ENCODE measurements around the gene MACROH2A1.

MACROH2A1 gene

DNA sequence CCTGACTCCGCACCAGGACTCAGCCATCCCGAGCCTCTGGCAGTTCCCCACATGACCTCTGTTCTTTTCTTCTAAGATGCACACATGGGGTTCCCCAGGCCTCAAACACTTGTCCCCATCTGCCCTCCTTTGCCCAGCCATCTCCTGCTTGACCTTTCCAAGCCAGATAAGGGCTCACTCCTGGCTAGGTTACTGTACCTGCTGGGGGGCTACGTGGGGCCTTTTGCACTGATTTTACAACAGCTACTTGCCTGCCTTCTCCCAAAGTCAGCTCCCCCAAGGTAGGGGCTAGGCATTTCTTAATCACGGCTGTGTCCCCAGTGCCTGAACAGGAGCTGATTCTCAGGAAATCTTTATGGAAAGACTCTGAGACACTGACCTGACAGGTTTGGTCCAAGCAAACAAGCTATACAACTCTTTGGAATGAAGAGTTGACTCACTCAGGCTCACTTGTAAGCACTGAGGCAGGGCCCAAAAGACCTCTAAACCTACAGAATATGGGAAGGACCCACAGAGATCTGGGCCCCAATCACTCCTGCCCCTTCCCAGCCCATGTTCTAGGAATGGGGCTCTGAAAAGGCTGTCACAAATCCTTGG, 2.5 kb downstream of the MACROH2A1 start:
- no peak for DNase-seq

DNA sequence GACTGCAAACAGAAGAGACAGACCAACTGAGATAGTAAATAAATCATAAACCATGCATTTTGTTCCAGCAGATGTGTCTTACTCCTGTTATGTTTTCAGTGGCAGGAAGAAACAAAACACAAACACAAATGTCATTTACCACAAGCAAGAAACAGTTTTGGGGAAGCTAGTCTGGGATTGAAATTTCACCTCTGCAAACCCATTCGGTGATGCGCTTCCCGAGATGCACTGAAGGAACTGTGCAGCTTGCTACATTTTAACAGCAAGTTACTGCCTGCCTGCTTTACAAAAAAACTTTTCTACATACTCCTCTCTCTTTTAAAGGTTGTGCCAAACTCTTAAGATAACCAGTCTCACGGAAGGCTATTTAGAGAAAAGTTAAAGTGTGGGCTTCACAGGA, 3.2 kb downstream of the MACROH2A1 start:
- DNase-seq, result no peak

DNA sequence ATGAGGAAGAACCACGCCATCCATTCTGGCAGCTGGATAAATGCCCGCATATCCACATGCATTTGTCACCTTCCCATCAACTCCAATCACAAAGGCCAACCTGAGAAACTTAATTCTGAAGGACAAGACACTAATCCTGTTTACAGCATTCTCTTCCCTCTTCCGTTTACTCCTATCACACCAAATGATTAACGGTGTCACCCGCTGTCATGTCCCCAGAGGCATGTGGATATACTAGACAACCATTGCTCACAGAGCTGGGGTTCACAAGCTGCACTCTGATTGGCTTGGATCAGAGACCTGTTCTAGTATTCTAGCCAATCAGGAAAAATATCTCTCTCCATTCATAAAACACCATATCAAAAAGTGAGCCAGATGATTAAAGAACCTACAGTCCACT, 3.6 kb downstream of the MACROH2A1 start:
- DNase-seq, result no peak

DNA sequence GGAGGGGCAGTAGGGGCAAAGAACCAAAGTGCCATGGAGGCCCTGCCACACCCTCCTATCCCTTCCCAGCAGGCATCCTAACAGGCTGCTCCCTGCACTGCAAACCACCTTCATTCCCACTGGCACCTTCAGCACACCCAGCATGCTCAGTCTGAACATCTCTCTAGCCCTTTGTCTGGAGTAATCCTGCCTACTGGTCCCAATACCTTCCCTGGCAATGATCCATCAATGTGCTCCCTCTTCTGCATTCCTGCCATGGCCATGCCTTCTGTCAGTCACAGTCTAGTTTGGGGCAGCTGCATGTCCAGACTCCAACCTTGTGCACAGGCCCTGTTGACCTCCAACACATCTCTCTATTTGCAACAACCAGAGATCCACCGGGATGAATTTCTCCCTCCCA, 4.9 kb downstream of the MACROH2A1 start:
- DNase-seq, result no peak

DNA sequence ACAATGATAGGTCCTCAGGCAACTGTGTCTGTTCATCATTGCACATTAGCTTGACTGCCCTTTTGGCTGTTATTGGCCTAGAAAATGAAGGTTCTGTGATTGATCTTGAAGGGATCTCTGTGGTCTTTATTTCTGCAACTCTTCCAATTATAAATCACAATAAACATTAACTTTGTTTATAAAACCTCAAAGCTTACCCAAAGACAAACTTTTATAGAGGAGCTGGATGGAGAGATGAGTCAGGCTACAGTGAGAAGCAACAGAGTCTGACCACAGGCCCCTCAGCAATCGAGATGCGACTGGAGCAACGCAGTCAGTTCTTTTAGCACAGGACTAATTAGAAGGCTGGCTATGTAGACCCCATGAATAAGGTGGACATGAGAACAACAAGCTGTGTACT, 5.3 kb downstream of the MACROH2A1 start:
- DNase-seq, result no peak

DNA sequence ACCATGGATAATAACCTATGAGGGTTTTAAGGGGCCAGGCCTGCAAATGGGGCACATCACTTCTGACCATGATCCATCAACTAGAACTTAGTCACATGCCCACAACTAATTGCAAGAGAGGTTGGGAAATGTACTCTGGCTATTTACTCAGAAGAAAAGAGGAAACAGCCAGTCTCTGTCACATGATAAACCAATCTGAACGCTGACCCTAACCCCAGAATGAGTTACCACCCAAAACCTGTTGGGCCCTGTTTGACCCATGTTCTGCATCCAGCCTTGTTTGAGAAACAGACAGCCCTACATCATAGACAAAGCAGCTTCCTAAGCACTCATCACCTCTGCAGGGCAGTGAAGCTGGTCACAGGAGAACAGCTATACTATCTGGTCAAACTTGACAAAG, 5.8 kb downstream of the MACROH2A1 start:
- DNase-seq, result no peak

DNA sequence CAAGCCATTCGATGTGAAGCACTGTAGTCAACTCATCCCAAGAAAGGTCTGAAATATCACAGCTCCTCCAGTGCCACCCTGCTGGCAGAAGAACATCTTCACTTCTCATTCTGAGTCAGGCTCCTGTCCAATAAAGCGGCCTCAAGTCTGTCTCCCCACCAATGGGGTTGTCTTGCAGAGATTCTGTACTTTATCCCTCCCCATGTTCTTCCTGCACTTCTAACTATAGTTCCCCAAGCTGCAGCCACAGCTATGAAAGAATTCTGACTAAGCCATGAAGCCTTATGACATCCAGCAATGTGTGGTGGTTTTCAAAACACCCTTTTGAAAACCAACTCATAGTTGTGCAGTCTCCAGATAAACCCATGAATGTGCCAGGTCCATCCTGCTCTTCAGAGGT, 6.8 kb downstream of the MACROH2A1 start:
- no peak for DNase-seq

DNA sequence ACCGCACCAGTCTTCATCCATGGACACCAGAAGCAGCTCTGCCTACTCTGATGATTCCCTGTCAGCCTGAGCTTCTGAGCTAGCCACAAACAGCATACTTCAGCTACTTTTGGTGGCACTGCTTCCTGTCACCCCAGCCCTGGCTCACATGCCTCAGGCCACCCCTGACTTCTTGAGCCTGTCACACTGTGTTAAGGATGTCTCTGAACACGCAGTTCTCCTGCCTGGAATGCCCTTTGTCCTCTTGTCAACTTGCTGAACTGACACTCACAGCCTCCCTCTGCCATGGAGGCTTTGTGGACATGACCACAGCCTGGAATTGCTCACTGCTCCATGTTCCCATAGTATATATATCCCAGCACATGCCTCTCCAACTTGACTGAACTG, 7.2 kb downstream of the MACROH2A1 start:
- DNase-seq, result no peak

DNA sequence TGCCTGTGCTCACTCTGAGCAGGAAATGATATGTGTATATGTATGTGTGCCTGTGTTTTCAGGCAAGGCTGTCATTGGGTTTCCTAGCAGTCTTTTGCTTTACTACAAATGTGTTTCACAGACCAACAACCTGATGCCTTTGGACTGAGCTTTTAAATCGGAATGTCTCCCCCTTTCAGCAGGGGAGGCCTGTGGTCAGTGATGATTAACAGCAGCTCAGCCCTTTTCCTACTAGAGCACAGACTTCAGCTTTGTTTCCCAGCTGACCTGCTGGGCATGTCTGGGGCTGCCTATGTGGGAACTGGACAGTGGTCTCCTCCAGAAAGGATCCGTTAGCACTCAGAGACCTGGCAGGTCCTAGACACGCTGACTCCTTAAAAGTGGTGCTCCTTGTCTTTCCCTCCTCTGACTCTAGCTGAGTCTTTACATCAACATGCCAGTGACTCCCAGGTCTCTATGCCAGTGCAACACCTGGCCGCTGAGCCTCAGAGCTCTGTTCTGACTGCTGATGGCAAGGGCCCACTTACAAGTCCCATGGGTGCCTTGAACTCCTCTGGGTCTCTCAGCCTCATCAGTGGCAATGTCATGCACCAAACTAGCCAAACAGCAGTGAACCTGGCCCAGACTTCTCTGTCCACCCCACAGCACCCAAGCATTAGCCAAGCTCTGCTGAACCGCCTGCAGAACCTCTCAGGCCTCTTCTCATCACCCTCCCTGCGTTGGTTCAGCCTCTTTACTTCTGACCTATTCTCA, 7.7 kb downstream of the MACROH2A1 start:
- no peak for DNase-seq

DNA sequence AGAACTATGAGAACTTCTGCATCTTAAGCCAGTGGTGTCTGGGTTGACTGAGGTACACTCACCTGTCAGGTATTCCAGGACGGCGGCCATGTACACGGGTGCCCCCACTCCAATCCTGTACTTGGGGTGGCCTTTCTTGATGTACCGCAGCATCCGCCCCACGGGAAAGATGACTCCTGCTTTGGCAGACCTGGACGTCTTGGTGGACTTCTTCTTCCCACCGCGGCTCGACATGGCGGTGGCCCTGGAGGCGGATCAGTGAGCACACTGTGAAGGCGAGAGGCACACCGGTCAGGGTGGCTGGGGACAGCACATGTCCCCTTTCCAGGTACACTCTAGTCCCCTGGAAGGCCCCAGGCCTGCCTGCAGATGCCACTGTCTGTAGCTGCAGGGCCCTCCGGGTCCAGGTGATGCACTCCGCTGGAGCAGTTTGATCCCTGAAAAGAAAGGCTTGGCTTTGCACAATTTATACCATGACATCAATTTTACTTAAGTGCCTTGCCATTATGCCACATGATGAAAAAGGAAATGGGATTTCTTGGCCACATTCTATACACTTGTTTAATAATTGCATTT, 10.1 kb downstream of the MACROH2A1 start:
- DNase-seq, result no peak

DNA sequence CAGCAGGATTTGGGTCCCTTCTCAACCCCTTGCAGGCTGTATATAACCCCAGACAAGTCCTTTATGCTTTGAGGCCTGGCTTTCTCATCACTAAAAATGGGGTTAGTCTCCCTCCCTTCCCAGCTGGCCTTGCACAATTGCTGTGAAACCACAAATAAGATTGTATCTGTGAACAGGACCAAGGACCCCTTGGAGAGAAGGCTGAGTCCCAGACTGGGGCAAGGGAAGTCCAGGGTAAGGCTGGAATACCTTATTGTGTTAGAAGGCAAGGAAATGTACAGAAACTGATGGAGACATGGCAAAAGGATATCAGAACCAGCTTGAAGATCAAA, 11.4 kb downstream of the MACROH2A1 start:
- DNase-seq, result no peak

DNA sequence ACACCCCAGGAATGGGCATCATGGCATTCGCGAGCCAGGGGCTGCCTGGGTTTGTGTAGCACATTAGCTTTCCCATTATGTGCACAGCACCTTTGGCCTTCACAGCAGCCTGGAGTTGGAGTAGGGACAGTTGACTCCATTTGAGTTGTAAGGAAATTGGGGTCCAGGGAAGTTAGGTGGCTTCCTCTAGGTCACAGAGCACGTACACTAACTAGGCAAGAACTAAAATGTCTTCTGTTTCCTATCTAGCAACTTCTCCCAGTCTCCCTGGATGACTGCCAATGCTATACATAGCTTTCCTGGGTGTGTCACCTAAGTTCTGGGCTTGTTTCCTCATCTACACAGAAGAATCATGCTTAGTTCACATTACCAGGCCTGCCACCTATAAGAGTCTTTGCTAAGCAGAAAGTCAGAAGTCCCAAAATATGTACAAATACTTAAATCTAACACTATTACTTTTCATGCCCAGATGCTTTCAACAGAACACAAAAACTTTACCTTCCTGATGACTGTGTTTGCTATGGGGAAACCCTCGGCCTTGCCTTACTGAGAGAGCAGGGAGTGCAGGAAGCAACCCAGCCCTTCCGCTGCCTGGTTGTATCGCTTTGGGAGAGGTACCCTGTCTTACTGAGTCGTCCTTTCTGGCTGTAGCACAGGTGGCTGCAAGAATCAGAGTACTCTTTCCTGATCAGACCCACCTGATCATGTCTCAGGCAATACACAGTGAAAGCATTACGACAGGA, 12.0 kb downstream of the MACROH2A1 start:
- no peak for DNase-seq

DNA sequence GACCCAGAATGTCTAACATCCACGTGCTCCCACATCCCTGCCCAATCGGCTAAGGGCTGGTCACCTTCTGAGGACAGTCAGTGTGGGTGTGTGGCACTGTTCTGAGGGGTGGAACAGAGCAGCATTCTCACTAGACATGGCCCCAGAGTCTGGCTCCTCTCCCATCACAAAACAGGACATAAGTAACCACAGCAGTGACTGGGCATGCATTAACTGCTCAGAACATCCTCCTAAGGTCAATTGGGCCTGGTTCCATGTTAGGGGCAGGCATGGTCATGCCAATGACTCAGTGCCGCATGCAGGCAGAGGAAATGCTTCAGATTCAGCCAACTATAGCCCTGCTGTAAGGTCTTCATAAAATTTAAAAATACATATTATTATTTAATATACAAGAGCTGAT, 12.9 kb downstream of the MACROH2A1 start:
- DNase-seq, result no peak

DNA sequence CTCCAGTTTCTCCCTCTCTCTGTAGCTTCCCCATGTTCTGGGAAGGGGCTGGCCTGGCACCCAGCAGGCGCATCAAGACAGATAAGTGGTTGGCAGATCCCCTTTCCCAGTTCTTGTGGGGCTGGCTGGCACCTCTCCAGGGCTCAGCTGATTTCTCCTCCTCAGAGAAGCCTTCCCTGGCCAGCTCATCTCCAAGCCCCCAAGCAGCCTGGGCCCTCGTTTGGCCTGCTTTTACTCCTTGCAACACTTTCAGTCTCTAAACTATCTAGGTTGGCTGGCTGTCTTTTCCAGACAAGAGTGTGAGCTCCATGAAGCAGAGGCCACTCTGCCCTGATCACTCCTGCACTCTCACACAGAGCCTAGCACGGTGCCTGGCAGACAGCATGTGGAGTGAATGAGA, 13.5 kb downstream of the MACROH2A1 start:
- DNase-seq, result no peak

DNA sequence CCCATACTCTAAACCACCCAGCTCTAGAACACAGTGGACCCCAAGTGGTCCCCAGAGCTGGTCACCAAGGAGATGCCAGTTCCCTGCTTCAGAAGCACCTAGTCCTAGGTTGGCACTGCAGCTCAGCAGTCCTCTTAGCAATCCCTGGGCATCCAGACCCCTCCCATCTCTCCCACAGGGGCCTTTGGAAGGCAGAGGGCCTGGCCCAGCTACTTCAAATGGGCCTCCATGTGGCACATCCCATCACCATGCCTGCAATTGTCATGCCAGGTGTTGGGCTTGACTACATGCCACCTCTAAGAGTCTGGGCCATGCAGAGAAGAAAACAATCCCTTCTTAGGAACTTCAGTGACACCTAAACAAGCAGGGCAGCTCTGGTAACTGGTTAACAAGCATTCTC, 14.1 kb downstream of the MACROH2A1 start:
- DNase-seq, result no peak

DNA sequence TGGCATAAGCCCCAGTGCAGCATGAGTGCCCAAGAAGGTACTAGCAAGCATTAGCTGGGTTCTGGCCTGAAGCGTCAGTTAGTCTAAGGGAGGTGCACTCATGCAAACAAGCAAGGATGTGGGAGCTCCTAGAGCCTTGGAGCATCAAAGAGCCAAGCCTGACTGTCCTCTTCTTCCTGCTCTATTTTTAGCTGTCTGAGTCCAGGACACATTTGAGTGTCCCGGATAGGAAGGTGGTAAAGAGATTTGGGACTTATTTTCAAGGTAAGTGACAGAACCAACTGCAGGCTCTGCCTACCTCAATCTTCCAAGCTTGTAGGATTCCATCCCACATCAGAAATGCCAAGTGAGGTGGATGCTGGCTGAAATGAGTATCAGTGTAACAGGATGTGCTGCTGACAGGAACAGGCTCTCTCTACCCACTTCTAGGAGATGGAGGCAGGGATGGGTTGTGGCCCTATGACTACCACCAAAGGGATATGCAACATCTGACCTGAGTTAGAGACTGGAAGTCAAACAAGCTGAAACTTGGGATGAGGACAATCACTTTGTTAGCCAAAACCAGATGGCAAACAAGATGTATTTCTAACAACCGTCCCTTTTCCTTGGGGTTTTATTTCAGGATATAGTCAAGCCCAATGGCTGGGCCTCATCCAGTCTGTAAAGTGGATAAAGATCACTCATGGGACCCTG, 15.1 kb downstream of the MACROH2A1 start:
- DNase-seq, result no peak

DNA sequence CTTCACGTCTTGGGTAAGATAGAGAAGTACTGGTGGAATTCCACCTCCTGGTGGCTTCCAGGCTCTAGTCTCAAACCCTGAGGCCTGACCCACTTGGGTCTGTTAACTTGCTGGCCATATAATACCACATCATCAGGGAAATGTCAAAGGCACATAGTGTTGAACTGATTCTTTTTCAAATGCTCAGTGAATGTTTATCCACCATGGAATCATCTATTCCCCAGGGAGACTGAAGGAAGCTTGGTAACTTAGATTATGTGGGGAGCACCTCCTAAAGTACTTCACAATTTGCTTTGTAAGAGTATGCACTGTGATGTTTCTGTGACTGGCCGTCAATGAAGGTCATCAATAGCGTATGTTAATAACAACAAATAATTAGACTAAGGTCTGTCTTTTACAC, 16.1 kb downstream of the MACROH2A1 start:
- DNase-seq, result no peak

DNA sequence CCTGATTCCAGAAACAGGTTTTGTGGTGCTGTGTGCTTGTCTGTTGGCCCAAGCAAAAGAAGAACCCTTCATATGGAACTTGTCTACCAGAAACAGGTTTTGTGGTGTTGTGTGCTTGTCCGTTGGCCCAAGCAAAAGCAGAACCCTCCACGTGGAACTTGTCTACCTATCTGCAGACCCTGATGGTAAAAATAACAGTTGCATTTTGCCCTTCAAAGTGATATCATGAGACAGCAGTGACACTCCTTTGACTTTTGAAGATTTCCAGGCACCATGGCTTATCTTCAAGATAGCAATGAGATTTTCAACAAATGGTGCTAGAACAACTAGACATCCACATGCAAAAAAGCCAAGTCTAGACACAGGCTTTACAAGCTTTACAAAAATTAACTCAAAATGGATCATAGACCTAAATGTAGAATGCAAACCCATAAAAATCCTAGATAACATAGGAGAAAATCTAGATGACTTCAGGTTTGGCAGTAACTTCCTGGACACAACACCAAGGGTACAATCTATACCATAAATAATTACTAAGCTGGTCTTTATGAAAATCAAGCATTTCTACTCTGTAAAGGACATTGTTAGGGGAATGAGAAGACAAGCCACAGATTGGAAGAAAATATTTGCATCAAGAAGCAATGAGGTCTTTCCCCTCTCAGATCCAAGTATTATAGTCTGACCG, 16.8 kb downstream of the MACROH2A1 start:
- DNase-seq, result no peak

DNA sequence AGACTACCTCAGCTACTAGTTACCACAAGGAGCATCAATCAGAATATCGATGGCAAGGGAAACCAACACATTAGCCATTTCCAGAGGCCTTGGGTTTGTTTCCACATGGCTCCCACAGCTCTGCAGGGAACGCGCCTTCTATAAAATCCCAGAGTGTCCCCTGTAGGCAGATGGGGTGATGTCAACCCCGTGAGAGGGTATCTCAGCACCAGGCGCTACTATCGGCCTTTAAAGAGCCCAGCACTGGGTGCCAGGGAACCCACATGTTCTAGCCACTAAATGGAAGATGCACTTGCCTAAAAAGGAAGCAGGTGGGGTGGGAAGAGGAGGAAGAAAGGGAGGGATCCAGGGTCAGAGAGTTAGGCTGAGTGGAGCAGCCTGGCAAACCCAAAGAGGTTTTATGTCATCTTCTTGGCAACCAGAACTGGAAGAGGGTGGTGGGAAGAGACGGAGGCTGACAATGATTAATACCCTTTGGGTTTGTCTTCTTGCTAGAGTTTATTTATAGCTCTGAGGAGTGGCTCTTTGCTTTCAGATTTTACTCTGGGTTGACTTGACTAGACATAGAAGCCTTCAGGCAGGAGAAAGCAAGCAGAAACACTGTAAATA, 19.9 kb downstream of the MACROH2A1 start:
- no peak for DNase-seq

DNA sequence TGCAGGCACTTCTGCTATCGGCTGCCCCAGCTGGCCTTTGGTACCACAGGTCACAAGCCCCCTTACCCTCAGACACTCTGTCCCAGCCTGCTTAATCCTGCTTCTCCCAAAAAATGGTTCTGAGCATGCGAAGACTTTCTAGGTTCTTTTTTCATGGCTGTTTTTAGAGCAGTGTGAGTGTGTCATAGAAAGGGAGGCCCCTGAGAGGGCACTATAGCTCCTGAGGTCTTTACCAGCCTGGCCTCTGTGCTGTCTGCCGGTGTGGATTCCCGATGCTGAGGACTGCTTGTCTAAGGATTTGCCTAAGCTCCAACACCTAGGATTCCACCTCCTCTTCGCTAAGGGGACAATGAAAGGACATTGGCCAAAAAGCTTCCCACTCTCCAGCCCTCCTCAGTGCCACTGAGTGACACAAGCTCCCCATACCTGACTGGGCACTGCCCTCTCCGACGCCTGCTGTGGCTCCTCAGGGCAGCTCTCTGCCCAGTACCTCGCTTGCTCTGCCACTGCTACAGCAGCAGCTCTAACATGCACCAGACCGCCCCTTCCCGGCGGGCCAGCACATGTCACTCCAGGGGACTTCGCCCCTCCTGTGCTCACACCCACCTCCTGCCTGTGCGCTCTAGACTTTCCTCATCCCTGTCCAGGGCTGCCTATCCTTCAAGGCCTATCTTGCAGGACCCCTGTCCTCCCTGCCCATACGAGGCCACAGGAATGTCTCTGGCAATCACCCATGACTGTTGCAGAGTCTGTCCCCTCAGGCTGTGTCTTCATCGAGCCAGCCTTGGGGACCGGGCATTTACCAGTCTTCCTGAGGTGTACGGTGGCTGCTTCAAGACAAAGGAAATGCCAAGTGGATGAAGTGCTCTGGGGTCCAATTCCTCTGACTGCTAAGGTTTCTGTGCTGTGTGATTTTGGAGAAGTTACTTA, 21.0 kb downstream of the MACROH2A1 start:
- DNase-seq, result no peak

DNA sequence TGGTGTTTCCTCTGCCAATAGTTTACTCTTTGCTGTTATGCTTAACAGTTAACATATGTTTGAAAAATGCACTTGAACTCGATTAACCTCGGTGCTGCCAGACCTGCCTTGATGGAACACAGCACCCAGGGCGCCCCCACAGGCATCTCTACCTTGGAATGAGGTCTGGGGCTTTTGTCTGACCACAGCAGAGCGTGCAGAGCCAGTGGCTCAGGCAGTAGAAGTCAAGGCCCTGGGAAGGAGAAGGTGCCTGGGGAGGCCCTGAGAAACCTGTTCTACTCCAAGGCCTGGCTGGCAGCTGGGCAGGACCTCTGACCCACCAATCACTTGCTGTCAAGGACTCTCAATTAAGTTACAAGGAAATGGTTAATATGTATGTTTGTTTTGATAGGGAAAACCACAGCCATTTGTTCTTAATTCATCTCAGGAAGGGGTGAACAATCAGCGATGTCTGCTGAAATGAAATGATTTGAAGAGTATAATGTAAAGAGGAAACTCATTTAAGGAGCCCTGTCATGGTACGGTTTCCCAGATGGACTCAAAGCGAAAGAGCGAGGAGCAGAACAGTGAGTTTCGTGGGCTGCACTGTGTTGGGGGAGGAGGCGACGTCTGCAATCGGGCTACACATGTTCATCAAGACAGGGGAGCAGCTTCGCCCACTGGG, 21.9 kb downstream of the MACROH2A1 start:
- DNase-seq, result no peak

Data from NCI-H1048 (cell line).